Suppressor macrophage treated with lipopolysaccharide for 4 hours (primary cell): ENCODE data around the gene BTN1A1.
A peak's percentile ranks its signal among the peaks of the same experiment; 100 is the strongest.
"Not testable (repeated sequence)": the region's sequence is repeated elsewhere in the genome, so short reads cannot be mapped to it uniquely, and the experiment has no call there.

Experiments used
- DNase-seq: peaks from one replicate; pipeline ENCODE4 v3.0.0-alpha.2; 2020

Gene BTN1A1

DNA sequence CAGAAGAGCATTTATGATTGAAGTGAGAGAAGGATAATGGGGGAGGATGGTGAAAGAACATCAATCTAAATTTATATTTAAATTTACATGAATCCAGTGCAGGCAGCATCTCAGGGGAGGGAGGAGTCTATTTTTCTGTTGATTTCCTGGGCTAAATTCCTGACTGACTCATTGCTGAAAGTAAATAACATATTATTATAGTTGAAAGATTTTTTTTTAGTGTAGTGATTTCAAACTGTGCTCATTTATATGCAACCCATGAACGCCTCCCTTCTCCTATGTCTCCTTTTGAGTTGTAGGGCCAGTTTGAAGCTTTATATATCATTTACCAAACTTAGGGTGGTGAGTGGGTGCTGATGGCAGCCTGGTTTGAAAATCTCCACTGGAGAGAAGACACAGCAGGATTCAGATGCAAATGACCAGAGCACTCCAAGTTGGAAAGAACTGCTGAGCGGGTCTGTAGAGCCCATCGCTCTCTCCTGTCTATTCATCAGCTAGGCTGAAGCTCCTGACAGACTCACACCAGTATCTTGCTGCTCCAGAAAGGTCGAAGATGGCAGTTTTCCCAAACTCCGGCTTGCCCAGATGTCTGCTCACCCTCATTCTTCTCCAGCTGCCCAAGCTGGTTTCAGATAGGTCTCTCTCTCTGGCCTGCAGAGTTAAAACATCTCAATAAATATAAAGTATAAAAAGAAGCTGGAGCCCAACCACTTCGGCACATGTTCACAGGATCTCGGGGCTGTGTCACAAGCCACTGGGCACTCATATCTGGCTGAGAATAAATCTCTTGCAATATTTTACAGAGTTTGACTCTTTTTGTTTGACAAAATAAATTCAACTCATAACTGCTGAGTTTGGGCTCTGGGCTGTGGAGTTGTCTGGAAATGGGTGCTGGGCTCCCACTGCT, 24.0 kb upstream of the BTN1A1 start:
- DNase-seq: no peak

GRCh38 chr6:26476896-26477295, 23.2 kb upstream of the BTN1A1 start:
- DNase-seq: no peak

GRCh38 chr6:26477426-26477825, 22.7 kb upstream of the BTN1A1 start:
- DNase-seq: no peak

DNA sequence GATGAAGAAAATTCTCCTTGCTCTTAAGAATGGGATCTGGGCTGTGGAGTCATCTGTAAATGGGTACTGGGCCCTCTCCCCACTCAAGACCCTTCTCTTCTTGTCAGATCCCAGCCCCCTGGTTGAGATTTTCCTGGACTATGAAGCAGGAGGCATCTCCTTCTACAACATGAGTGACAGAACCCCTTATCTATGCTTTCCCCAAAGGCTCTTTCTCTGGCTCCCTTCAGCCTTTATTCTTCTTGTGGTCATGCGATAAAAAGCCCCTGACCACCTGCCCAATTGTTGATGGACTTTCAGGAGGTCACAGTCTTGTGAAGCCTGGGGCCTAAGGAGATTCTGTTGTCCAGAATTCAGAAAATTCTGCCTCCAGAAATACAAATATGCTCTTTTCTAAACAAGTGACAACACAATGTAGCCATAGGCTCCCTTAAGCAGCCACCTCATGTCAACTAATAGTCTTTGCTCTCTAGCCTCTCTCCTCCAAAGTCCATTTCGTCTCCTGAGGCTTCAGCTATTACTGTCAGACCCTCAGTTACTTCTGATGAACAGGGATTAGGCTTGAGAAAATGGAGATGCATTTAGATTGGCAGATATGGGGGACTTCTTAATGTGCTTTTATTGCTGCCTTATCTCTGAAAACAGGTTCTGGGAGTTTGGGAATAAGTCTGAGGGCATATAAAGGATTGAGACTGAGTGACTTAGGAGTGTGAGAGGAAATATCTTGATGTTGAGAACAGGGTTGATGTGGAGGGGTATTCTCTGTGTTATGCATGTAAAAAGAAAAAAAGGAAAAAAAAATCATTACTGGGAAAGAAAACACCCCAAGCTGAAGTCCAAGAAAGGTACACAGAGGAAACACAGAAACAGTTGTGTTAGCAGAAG, 21.8 kb upstream of the BTN1A1 start:
- no peak for DNase-seq

GRCh38 chr6:26478985-26479278, 21.2 kb upstream of the BTN1A1 start:
- DNase-seq: peak; percentile 71

GRCh38 chr6:26482338-26482737, 17.8 kb upstream of the BTN1A1 start:
- no peak for DNase-seq

DNA sequence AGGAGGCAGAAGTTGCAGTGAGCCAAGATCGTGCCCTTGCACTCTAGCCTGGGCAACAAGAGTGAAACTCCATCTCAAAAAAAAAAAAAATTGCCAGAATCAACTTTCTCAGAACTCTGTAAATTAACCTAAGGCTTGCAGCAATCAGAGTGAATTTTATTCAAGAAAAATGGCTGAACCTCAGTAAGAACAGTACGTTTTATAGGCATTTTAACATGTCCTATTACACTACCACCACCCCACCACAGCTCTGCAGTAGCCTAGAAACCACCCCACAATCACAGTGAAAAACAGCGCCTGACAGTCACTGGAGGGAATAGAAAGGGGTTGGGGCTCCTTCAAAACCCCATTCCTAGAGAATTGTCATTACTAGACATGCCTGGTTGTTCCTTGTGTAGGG, 16.4 kb upstream of the BTN1A1 start:
- no peak for DNase-seq

DNA sequence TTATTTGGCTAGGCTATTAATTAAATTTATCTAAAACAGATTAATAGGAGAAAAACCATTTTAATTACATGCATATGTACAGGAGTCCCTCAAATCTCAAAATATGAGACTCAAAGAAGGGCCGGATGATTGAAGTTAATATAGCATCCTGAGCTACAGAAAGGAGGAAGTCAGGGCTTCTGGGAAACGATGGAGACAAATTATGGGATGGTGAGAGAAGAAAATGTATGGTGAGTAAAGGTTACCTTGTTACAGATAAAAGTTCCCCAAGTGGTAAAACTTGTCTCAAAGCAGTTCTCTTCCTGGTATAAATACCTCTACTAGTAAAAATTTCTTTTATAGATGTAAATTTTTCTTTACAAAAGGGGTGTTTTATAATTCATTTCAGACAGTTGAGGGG, 15.9 kb upstream of the BTN1A1 start:
- DNase-seq: no peak

DNA sequence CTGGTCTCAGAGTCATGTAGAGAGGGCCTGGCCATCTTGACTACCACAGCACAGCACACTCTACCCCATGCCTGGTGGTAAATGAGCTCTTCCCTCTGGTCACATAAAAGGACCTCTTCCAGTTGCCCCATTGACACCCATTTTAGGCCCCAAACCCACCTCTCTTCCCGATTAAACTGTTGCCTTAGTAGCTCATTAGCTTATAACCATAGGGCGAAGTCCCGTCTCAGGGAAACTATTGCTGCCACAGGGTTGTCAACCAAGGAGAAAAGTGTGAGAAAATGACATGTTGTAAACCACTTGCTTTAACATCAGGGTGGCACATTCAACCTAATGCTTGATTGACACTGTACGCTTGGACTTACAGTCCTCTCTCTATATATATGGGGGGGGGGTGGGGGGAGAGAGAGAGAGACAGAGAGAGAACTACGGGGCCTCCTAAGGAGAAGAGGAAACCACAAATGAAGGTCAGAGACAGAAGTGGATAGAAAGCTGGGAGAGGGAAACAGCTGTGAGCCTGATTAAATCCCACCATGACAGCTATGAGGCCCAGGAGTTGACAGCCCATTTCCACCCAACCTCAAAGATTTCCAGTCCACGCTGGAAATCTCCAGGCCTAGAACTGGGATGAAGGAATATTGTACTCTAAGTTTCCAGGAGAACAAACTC, 14.9 kb upstream of the BTN1A1 start:
- DNase-seq: no peak

- DNase-seq: no peak
Observed at GRCh38 chr6:26486358-26486757, 13.7 kb upstream of the BTN1A1 start.

- DNase-seq: no peak
Observed at GRCh38 chr6:26487466-26487865, 12.6 kb upstream of the BTN1A1 start.

DNA sequence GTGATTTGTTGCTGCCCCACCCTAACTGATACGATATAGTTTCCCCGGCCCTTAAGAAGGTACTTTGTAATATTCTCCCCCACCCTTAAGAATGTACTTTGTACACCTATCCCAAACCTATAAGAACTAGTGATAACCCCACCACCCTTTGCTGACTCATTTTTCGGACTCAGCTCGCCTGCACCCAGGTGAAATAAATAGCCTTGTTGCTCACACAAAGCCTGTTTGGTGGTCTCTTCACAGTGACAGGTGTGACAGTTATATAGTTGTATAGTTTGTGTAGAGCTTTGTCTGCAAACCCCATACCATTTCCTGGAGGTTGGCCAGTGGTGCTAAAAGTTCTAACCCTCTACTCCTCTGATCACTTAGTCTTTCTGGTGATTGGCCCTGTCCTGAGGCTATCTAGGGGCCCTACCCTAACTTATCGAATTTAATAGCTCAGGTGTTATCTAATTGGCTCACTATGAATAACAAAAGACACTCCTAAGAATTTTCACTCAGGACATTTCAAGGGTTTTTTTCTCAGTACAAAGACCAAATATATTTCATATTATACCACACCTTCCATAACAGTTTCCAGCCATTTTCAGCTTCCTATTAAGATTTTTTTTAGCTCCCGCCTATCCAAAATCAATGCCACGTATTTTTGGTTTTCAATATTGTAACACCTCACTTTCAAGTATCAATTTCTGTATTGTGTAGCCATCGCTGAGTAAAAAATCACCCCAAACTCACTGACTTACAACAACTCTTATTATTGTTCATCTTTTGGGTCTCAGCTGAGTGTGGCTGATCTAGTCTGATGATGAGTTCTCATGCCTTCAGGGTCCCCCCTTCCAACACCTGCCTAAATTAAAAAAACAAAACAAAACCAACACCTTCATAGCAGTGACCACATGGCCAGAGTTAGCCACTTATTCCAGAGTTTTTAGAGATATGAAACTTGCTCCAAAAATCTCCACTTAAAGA, 9.8 kb upstream of the BTN1A1 start:
- DNase-seq: no peak

GRCh38 chr6:26491604-26492003, 8.5 kb upstream of the BTN1A1 start:
- no peak for DNase-seq

- no peak for DNase-seq
Observed at GRCh38 chr6:26493258-26493657, 6.8 kb upstream of the BTN1A1 start.

DNA sequence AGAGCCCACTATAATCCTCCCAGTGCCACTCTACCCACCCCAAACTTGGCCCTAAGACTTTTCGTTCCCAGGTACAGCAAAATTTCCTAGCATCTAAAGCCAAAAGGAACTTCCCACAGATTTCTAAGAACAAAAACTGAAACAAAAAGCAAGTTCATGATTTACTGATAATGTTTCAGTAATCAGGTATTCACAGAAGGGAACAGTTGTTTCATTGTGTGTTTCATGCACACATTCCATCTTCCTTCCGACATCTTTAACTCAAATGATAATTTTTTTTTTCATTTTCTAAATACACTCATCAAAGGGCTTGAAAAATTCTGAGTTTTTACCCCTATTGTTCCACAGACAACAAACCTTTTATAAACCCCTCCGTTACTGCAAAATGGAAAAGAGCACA, 6.0 kb upstream of the BTN1A1 start:
- DNase-seq: no peak

DNA sequence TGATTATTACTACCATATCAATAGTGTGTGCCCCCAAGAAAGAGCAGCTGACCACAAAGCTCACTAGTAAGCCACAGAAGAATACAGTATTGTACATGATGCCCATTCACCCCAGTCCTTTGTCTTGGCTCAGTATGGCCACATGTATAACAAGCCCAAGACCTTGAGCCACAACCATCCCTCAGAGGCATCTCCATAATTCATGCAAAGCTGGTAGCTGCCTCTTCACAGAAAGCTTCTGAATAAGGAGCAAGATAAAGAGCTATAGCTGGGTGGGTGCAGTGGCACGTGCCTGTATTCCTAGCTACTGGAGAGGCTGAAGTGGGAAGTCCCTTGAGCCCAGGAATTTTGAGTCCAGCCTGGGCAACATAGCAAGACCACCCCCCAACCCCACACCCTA, 4.8 kb upstream of the BTN1A1 start:
- no peak for DNase-seq

GRCh38 chr6:26497610-26498009, 2.5 kb upstream of the BTN1A1 start:
- DNase-seq: no peak

DNA sequence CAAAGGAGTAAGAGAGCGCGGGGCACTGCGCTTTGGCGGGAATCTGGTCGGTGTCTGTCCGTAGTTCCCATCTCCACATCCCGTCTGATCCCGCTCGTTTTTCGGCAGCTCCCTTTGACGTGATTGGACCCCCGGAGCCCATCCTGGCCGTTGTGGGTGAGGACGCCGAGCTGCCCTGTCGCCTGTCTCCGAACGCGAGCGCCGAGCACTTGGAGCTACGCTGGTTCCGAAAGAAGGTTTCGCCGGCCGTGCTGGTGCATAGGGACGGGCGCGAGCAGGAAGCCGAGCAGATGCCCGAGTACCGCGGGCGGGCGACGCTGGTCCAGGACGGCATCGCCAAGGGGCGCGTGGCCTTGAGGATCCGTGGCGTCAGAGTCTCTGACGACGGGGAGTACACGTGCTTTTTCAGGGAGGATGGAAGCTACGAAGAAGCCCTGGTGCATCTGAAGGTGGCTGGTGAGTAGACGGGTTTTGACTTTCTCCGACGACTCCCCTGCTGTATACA, 1.4 kb downstream of the BTN1A1 start:
- peak; percentile 56 for DNase-seq

GRCh38 chr6:26502165-26502564, 2.1 kb downstream of the BTN1A1 start:
- DNase-seq: no peak

DNA sequence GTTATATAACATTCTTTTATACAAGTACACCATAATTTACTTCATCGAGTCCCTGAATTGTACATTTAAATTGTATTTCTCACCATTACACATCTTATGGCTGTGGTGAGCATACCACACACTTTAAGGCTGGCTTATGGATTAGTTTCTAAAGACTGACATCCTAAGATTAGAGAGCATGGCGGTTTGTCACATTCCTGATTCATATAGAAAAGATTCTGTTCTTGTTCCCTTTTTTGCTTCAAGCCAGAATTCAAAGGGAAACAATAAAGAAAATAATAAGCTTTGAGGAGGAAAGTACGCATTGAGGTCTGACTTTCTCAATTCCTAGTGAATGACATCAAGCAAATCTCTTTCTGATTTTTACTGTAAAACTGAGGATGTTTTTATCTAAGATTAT, 2.5 kb downstream of the BTN1A1 start:
- peak; percentile 58 for DNase-seq

DNA sequence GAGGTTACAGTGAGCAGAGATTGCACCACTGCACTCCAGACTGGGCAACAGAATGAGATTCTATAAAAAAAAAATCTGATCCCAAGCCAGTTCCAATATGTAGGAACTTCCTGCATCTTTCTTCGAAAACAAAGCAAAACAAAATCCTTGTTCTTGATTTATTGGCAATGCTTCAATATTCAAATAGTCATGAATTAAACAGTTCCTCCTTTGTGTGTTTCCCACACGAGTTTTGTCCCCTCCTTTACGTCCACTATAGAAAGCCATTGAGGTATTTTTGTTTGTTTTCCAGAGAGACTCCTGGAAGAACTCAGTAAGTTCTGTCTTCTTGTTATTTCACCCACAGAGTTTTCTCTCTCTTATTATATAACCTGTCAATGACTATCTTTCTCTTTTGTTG, 7.6 kb downstream of the BTN1A1 start:
- DNase-seq: no peak

DNA sequence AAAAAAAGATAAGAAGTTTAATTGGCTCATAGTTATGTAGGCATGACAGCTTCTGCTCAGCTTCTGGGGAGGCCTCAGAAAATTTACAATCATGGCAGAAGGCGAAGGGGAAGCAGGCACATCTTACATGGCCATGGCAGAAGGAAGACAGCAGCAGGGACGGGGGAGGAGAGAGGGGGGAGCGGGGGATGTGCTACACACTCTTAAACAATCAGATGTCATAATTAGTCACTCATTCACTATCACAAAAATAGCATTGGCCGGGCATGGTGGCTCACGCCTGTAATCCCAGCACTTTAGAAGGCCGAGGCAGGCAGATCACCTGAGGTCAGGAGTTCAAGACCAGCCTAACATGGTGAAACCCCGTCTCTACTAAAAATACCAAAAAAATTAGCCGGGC, 10.9 kb downstream of the BTN1A1 start:
- DNase-seq: not testable (repeated sequence)
